Renal cortex interstitium (tissue), 11 donors: ENCODE data around the gene CEND1. TPM values are rescaled to one million over a fixed set of nuclear protein-coding genes. Genes with fewer than 3 reads are reported as not detected.

Source experiments
- DNase-seq, 11 donors: peaks; one replicate each; pipeline ENCODE4 v3.0.0-alpha.2; 2013; ENCODE audit warnings: low read depth in 9 of 11, low spot score in 4 of 11; ENCODE audit errors: extremely low read depth in 1 of 11
- polyA plus RNA-seq, 3 donors: library from polyadenylated mRNA; unstranded; fragments of 120-200 nt; gene quantifications; one replicate each; pipeline ENCODE4 v1.2.1, GENCODE V29; 2013; ENCODE audit not compliant: insufficient read length in 3 of 3

Gene CEND1
- polyA plus RNA-seq, 3 donors = 0.37 to 0.70 (median 0.67) TPM

GRCh38 chr11:788953-789940 lies 643 bp downstream of the CEND1 start:
- no peak for DNase-seq

GRCh38 chr11:788009-788640 lies 1.8 kb downstream of the CEND1 start:
- DNase-seq = no peak

GRCh38 chr11:787084-787675 lies 2.7 kb downstream of the CEND1 start:
- DNase-seq = no peak

GRCh38 chr11:786235-787083 lies 3.4 kb downstream of the CEND1 start:
- DNase-seq = no peak

- DNase-seq = peak in 7 of 11 donors; percentile 58 to 81 (median 73)
Measured at GRCh38 chr11:783581-784015, 6.3 kb downstream of the CEND1 start.

GRCh38 chr11:782264-783174 lies 7.4 kb downstream of the CEND1 start:
- no peak for DNase-seq

GRCh38 chr11:779955-780532 lies 9.8 kb downstream of the CEND1 start:
- no peak for DNase-seq

- no peak for DNase-seq
Measured at GRCh38 chr11:778976-779954, 10.6 kb downstream of the CEND1 start.

GRCh38 chr11:777288-778255 lies 12.3 kb downstream of the CEND1 start, which contains the start of gene GATD1:
Gene GATD1, minus strand, starts transcription at chr11:777487. Its CDS starts 25 bp downstream, at chr11:777462.
- peak in 10 of 11 donors; percentile 72 to 89 (median 84) for DNase-seq

- no peak for DNase-seq
Measured at GRCh38 chr11:776561-777287, 13.2 kb downstream of the CEND1 start.

- DNase-seq = no peak
Measured at GRCh38 chr11:776263-776560, 13.7 kb downstream of the CEND1 start.

GRCh38 chr11:774873-775592 lies 14.9 kb downstream of the CEND1 start:
- DNase-seq = no peak

GRCh38 chr11:773830-774229 lies 16.1 kb downstream of the CEND1 start:
- no peak for DNase-seq

GRCh38 chr11:773425-773824 lies 16.5 kb downstream of the CEND1 start:
- DNase-seq = no peak
